HepG2 (cell line): ENCODE data around the gene PCGF3. TPM values are rescaled to one million over a fixed set of nuclear protein-coding genes. Genes with fewer than 3 reads are reported as not detected.

ENCODE experiments used
- ATAC-seq: fragments of 200-7000 bp; cut with Tn5 transposase; 3 replicates; pipeline ENCODE4 v1.9.1; 2020; ENCODE audit warnings: mild to moderate bottlenecking, moderate library complexity
- BruUV-seq: library from RNA; stranded (reverse); fragments of 400-500 nt; replicated peaks from 2 replicates; lab custom pipeline; 2021; lab: Mats Ljungman, UMichigan
- CTCF ChIA-PET: fragments of 300-600 bp; formaldehyde crosslinking; extraction: SDS; loops from one replicate; lab custom pipeline; 2021; ENCODE audit warnings: low total read pairs, inconsistent platforms, low intra/inter-chr PET ratio; lab: Yijun Ruan, JAX
- POLR2A ChIA-PET: fragments of 350-600 bp; sonication (Branson Sonifier 250); formaldehyde crosslinking; loops from one replicate; lab custom pipeline; 2020; ENCODE audit warnings: antibody characterized with exemption, inconsistent platforms; lab: Yijun Ruan, JAX
- DNase-seq: peaks from one replicate; pipeline ENCODE4 v3.0.0-alpha.2; 2015; ENCODE audit warnings: low spot score
- FAIRE-seq: peaks from 3 replicates; lab custom pipeline; 2011; peaks lifted over from hg19 to GRCh38; lab: Jason Lieb, UNC
- H2AFZ ChIP-seq: one replicate; pipeline ENCODE4 v1.6.1; 2011; ENCODE audit warnings: low read length, inconsistent platforms
- H3K27ac ChIP-seq: fragments of 300-600 bp; 3 replicates; pipeline ENCODE4 v1.8.0; 2011; ENCODE audit warnings: mixed run types, mild to moderate bottlenecking, mixed read lengths, low read length, inconsistent platforms; ENCODE audit not compliant: insufficient read depth; ENCODE audit errors: extremely low read length
- H3K27me3 ChIP-seq, 2 experiments: fragments of 200-600 bp in 1 of 2; 2 replicates in 1 of 2; 3 replicates in 1 of 2; pipeline versions ENCODE4 v1.6.0 to v1.8.0; 2011; ENCODE audit warnings: low read length in 2 of 2, mild to moderate bottlenecking in 2 of 2, moderate library complexity in 2 of 2, inconsistent platforms in 1 of 2; ENCODE audit not compliant: insufficient read depth in 2 of 2, control insufficient read depth in 1 of 2
- H3K36me3 ChIP-seq, 2 experiments: fragments of 200-600 bp in 1 of 2; replicated peaks in 1 of 2; 2 replicates in 1 of 2; 3 replicates in 1 of 2; pipeline versions ENCODE4 v1.5.1 to v1.8.0; 2011; ENCODE audit warnings: low read length in 2 of 2, inconsistent platforms in 1 of 2; ENCODE audit not compliant: insufficient read depth in 2 of 2, control insufficient read depth in 1 of 2
- H3K4me1 ChIP-seq: 2 replicates; pipeline ENCODE4 v1.5.1; 2012; ENCODE audit warnings: low read length, inconsistent platforms; ENCODE audit not compliant: insufficient read depth
- H3K4me2 ChIP-seq: 2 replicates; pipeline ENCODE4 v1.6.0; 2011; ENCODE audit warnings: low read depth, low read length, inconsistent platforms
- H3K4me3 ChIP-seq, 3 experiments: fragments of 200-600 bp in 1 of 3; sonication (generic), shearing (Covaris generic) in 1 of 3; replicated peaks in 1 of 3; 2 replicates each; pipeline ENCODE4 v1.5.1; 2011 to 2016; ENCODE audit warnings: low read length in 3 of 3, inconsistent platforms in 2 of 3, low read depth in 2 of 3, mild to moderate bottlenecking in 2 of 3, control low read depth in 1 of 3, mixed read lengths in 1 of 3; ENCODE audit not compliant: insufficient read depth in 1 of 3
- H3K79me2 ChIP-seq: one replicate; pipeline ENCODE4 v1.6.1; 2011; ENCODE audit warnings: low read length, inconsistent platforms; ENCODE audit not compliant: insufficient read depth
- H3K9ac ChIP-seq: 2 replicates; pipeline ENCODE4 v1.6.0; 2011; ENCODE audit warnings: mild to moderate bottlenecking, low read depth, low read length, inconsistent platforms; ENCODE audit not compliant: insufficient read depth
- H3K9me3 ChIP-seq: 2 replicates; pipeline ENCODE4 v1.5.1; 2012; ENCODE audit warnings: mild to moderate bottlenecking, low read length
- H4K20me1 ChIP-seq: 2 replicates; pipeline ENCODE4 v1.6.0; 2011; ENCODE audit warnings: inconsistent platforms, mild to moderate bottlenecking, low read length, moderate library complexity; ENCODE audit not compliant: insufficient read depth
- AGO2 ChIP-seq: fragments of 200-400 bp; formaldehyde crosslinking; optimal IDR thresholded peaks from 2 replicates; pipeline ENCODE3; 2017; ENCODE audit warnings: mild to moderate bottlenecking, low read depth, low read length, moderate library complexity
- DR1 ChIP-seq: sonication (generic); formaldehyde crosslinking; IDR thresholded peaks from 2 replicates; pipeline ENCODE4 v1.8.0; 2021; ENCODE audit warnings: mild to moderate bottlenecking, missing genetic modification reagents, inconsistent platforms
- FOSL1 ChIP-seq: sonication (generic); formaldehyde crosslinking; IDR thresholded peaks from 2 replicates; pipeline ENCODE4 v1.9.0; 2021; ENCODE audit warnings: missing genetic modification reagents, borderline replicate concordance
- FOXJ3 ChIP-seq: sonication (generic); formaldehyde crosslinking; IDR thresholded peaks from 2 replicates; pipeline ENCODE4 v1.4.0; 2020; ENCODE audit warnings: missing genetic modification reagents, mild to moderate bottlenecking, borderline replicate concordance
- MTA3 ChIP-seq: sonication (generic); formaldehyde crosslinking; IDR thresholded peaks from 2 replicates; pipeline ENCODE4 v1.4.0; 2020; ENCODE audit warnings: missing genetic modification reagents
- MYNN ChIP-seq: sonication (generic); formaldehyde crosslinking; IDR thresholded peaks from 2 replicates; pipeline ENCODE4 v1.4.0; 2020; ENCODE audit warnings: mild to moderate bottlenecking, low read depth, missing genetic modification reagents
- NFATC3 ChIP-seq: sonication (generic); formaldehyde crosslinking; IDR thresholded peaks from 2 replicates; pipeline ENCODE4 v1.5.1; 2020; ENCODE audit warnings: mild to moderate bottlenecking, missing genetic modification reagents
- NR1H2 ChIP-seq: sonication (generic); formaldehyde crosslinking; IDR thresholded peaks from 2 replicates; pipeline ENCODE4 v1.8.1; 2022; ENCODE audit warnings: low read depth, missing genetic modification reagents, borderline replicate concordance
- PHF20 ChIP-seq: sonication (generic); formaldehyde crosslinking; IDR thresholded peaks from 2 replicates; pipeline ENCODE4 v1.5.0; 2020; ENCODE audit warnings: mild to moderate bottlenecking, missing genetic modification reagents
- POLR2G ChIP-seq: fragments of 200-400 bp; formaldehyde crosslinking; IDR thresholded peaks from 2 replicates; pipeline ENCODE4 v1.6.1; 2018; ENCODE audit warnings: mild to moderate bottlenecking, low read depth, low read length, moderate library complexity
- RBFOX2 ChIP-seq: fragments of 200-400 bp; formaldehyde crosslinking; IDR thresholded peaks from 2 replicates; pipeline ENCODE4 v1.6.1; 2017; ENCODE audit warnings: low read depth, mild to moderate bottlenecking, low read length
- RCOR2 ChIP-seq: IDR thresholded peaks from 2 replicates; pipeline ENCODE4 v1.6.1; 2016; ENCODE audit warnings: missing biosample characterization, missing genetic modification reagents
- SIX1 ChIP-seq: sonication (generic); formaldehyde crosslinking; IDR thresholded peaks from 2 replicates; pipeline ENCODE4 v1.4.0; 2020; ENCODE audit warnings: missing genetic modification reagents, borderline replicate concordance
- YY1 ChIP-seq: IDR thresholded peaks from 2 replicates; pipeline ENCODE4 v1.6.1; 2011; ENCODE audit warnings: low read length, low read depth, moderate library complexity, mild to moderate bottlenecking; ENCODE audit not compliant: insufficient read depth, insufficient replicate concordance
- ZBTB14 ChIP-seq: sonication (generic); formaldehyde crosslinking; IDR thresholded peaks from 2 replicates; pipeline ENCODE4 v1.4.0; 2020; ENCODE audit warnings: missing genetic modification reagents
- ZBTB39 ChIP-seq: sonication (generic); formaldehyde crosslinking; IDR thresholded peaks from 2 replicates; pipeline ENCODE4 v1.5.0; 2020; ENCODE audit warnings: missing genetic modification reagents
- ZNF768 ChIP-seq: sonication (generic); formaldehyde crosslinking; IDR thresholded peaks from 2 replicates; pipeline ENCODE4 v1.4.0; 2020; ENCODE audit warnings: missing genetic modification reagents
- ZXDC ChIP-seq: sonication (generic); formaldehyde crosslinking; IDR thresholded peaks from 2 replicates; pipeline ENCODE4 v1.5.0; 2020; ENCODE audit warnings: mild to moderate bottlenecking, missing genetic modification reagents
- WGBS: methylation state at CpG from one replicate; pipeline ENCODE4 v1.1.6; 2017; ENCODE audit warnings: low lambda C conversion rate; 5-methylcytosine and 5-hydroxymethylcytosine counted together
- in situ Hi-C: cut with HindIII; loops from 2 replicates; pipeline ENCODE4 v1.10.0; 2017; ENCODE audit warnings: low pct_unique_long_range_greater_than_20kb; ENCODE audit not compliant: extremely low pct_ligation_motif_present
- intact Hi-C: fragments of 100-400 bp; cut with micrococcal nuclease; formaldehyde crosslinking; loops from one replicate; pipeline ENCODE4 v1.10.0; 2022; ENCODE audit not compliant: unreplicated experiment
- polyA plus RNA-seq, 8 experiments: library from polyadenylated mRNA; depleted of rRNA in 3 of 8; stranded (reverse) in 7 of 8; unstranded in 1 of 8; fragments of >200 nt; fragmentation: Illumina TruSeq in 4 of 8; extraction: Trizol in 4 of 8; gene quantifications; 2 replicates each; pipeline versions ENCODE4 v1.2.1 to v1.2.3, GENCODE V29; 2011 to 2016; ENCODE audit warnings: low read depth in 4 of 8, missing spikeins in 1 of 8, mixed read lengths in 1 of 8; ENCODE audit not compliant: insufficient read depth in 1 of 8
- total RNA-seq, 5 experiments: library from RNA; depleted of rRNA; stranded (reverse); fragments of >200 nt; fragmentation: Illumina TruSeq; extraction: Trizol; gene quantifications; 2 replicates each; pipeline ENCODE4 v1.2.3, GENCODE V29; 2016; ENCODE audit warnings: low read depth in 1 of 5
- TF ChIP-seq, protein P1 (sequence below): sonication (generic); formaldehyde crosslinking; IDR thresholded peaks from 2 replicates; pipeline ENCODE4 v1.8.1; 2022; ENCODE audit warnings: mild to moderate bottlenecking, missing genetic modification reagents

The PCGF3 gene
- total and polyA plus RNA-seq, 2 of the 13 experiments (the other 11 are each of a cell fraction or from before 2014, with no cell fraction given), result 28.6 to 66.2 TPM

GRCh38 chr4:768995-769394, 63.4 kb downstream of the PCGF3 start:
- BruUV-seq, result no TSS peak
- H3K4me1 ChIP-seq, result peaks cover 6% of the 10 kb centered on the region; the same call in 1 of the 2 replicates
- peaks cover 40% of the 10 kb centered on the region for H4K20me1 ChIP-seq
- ATAC-seq (no peak), FAIRE-seq (no peak), DNase-seq (no peak)
- H2AFZ ChIP-seq, result no peak overlapping the region
- 96% methylated on average over 11 of the region's 12 CpGs for WGBS
- ChIA-PET CTCF (no interaction called here), POLR2A (interaction anchor here (1.4 kb wide), 1 partner anchor 13 kb away, joined by 3 read pairs; no protein-coding TSS in a partner anchor)
- in situ Hi-C loops (no loop called here), intact Hi-C loops (no loop called here)
- H3K79me2 ChIP-seq, result peaks cover 32% of the 10 kb centered on the region
- H3K9me3 ChIP-seq, result no peaks in the 10 kb centered on the region
- H3K27ac ChIP-seq, result no peak overlapping the region
- peaks cover 14 to 61% of the 10 kb centered on the region in 2 experiments for H3K36me3 ChIP-seq
- H3K4me3 ChIP-seq, result no peak overlapping the region
- no peak overlapping the region for H3K4me2 ChIP-seq
- no peak overlapping the region for H3K9ac ChIP-seq
- H3K27me3 ChIP-seq, result no peaks in the 10 kb centered on the region
- TF ChIP-seq MYNN (CRISPR knock-in tag) (no peak), SIX1 (CRISPR knock-in tag) (no peak), YY1 (no peak), NR1H2 (CRISPR knock-in tag) (no peak), MTA3 (no peak), POLR2G (0 out of 2 replicates have a peak, but pooled peaks have one; percentile 32), ZBTB14 (CRISPR knock-in tag) (no peak), PHF20 (CRISPR knock-in tag) (no peak), DR1 (CRISPR knock-in tag) (no peak), AGO2 (peak; percentile 74), ZXDC (CRISPR knock-in tag) (no peak), ZNF768 (CRISPR knock-in tag) (peak; percentile 9; the same call in 1 of the 2 replicates), ZBTB39 (CRISPR knock-in tag) (no peak), FOXJ3 (CRISPR knock-in tag) (no peak), NFATC3 (CRISPR knock-in tag) (no peak), RCOR2 (CRISPR knock-in tag) (no peak), FOSL1 (CRISPR knock-in tag) (no peak), RBFOX2 (peak; percentile 37; the same call in 1 of the 2 replicates)
- TF ChIP-seq, protein P1, sequence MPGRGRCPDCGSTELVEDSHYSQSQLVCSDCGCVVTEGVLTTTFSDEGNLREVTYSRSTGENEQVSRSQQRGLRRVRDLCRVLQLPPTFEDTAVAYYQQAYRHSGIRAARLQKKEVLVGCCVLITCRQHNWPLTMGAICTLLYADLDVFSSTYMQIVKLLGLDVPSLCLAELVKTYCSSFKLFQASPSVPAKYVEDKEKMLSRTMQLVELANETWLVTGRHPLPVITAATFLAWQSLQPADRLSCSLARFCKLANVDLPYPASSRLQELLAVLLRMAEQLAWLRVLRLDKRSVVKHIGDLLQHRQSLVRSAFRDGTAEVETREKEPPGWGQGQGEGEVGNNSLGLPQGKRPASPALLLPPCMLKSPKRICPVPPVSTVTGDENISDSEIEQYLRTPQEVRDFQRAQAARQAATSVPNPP (CRISPR knock-in tag), result no peak
